Chondrocyte (in vitro differentiated cells): Measurements from ENCODE around the gene CRYBA4. TPM values are rescaled to one million over a fixed set of nuclear protein-coding genes. Genes with fewer than 3 reads are reported as not detected.
A peak's percentile ranks its signal among the peaks of the same experiment; 100 is the strongest.

Experiments
- DNase-seq: peaks from one replicate; pipeline ENCODE4 v3.0.0; 2021; ENCODE audit warnings: mixed read lengths, low spot score
- H3K27ac Mint-ChIP-seq: one replicate; pipeline ENCODE4 v1.8.0; 2021; ENCODE audit warnings: mild to moderate bottlenecking, moderate library complexity, mixed read lengths; ENCODE audit not compliant: unreplicated experiment
- H3K27me3 Mint-ChIP-seq: 2 replicates; pipeline ENCODE4 v1.8.0; 2021; ENCODE audit warnings: low read depth, mixed read lengths
- H3K36me3 Mint-ChIP-seq: 2 replicates; pipeline ENCODE4 v1.8.0; 2021; ENCODE audit warnings: low read depth, mixed read lengths
- H3K4me1 Mint-ChIP-seq: 2 replicates; pipeline ENCODE4 v1.8.0; 2021; ENCODE audit warnings: low read depth, mild to moderate bottlenecking, mixed read lengths
- H3K4me3 Mint-ChIP-seq: one replicate; pipeline ENCODE4 v1.8.0; 2021; ENCODE audit warnings: mild to moderate bottlenecking, moderate library complexity, mixed read lengths; ENCODE audit not compliant: unreplicated experiment
- H3K9me3 Mint-ChIP-seq: 2 replicates; pipeline ENCODE4 v1.8.0; 2021; ENCODE audit warnings: low read depth, mixed read lengths
- total RNA-seq: library from RNA; stranded (reverse); gene quantifications from 3 replicates; pipeline ENCODE4 v1.2.1, GENCODE V29; 2021
- TF ChIP-seq, protein P1 (sequence below): fragments of 200-600 bp; sonication (generic); IDR thresholded peaks from 2 replicates; pipeline ENCODE4 v1.5.0; 2021; ENCODE audit warnings: antibody characterized with exemption, mild to moderate bottlenecking, moderate library complexity

CRYBA4 gene
- total RNA-seq, 1 donor from 2014 or later: not detected

DNA sequence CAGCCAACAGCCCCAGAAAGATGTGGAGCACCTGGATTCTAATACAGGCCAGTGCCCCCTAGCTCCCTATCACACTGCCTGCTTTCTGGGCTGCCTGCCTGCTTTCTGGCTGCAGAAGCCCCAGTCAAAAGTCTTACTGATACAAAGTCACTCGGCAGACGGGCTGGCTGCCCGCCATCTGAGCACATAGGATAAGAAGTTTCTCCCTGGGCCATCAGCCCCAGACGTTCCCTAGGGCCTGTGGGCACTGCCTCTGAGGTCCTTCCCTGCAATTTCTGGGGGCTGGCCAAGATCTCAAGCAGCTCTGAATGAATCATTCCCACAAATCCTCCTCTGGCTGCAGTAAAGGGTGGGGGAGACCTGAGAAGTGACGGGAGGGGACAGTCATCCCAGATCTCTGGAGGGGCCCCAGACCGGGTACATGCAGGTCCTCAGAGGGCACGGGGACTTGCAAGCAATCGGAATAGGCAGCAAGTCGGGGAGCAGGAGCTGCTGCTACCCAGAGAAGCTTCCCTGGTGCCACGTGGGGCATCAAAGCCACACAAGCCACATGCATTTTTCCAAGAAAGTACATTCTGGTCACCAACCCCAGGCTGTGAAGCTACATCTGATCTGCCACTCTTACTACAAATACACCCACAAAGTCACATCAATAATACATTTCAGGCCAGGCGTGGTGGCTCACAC is 36.5 kb upstream of the CRYBA4 start:
- peak overlapping the region; percentile 29 for H3K4me3 Mint-ChIP-seq
- no peaks in the 10 kb centered on the region for H3K27me3 Mint-ChIP-seq
- peaks cover 80% of the 10 kb centered on the region for H3K4me1 Mint-ChIP-seq
- peak overlapping the region; percentile 88 for H3K27ac Mint-ChIP-seq
- H3K36me3 Mint-ChIP-seq: peaks cover 4% of the 10 kb centered on the region
- H3K9me3 Mint-ChIP-seq: peaks cover 5% of the 10 kb centered on the region
- peak; percentile 93 for DNase-seq
- TF ChIP-seq, protein P1, sequence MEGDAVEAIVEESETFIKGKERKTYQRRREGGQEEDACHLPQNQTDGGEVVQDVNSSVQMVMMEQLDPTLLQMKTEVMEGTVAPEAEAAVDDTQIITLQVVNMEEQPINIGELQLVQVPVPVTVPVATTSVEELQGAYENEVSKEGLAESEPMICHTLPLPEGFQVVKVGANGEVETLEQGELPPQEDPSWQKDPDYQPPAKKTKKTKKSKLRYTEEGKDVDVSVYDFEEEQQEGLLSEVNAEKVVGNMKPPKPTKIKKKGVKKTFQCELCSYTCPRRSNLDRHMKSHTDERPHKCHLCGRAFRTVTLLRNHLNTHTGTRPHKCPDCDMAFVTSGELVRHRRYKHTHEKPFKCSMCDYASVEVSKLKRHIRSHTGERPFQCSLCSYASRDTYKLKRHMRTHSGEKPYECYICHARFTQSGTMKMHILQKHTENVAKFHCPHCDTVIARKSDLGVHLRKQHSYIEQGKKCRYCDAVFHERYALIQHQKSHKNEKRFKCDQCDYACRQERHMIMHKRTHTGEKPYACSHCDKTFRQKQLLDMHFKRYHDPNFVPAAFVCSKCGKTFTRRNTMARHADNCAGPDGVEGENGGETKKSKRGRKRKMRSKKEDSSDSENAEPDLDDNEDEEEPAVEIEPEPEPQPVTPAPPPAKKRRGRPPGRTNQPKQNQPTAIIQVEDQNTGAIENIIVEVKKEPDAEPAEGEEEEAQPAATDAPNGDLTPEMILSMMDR: peak; percentile 48

DNA sequence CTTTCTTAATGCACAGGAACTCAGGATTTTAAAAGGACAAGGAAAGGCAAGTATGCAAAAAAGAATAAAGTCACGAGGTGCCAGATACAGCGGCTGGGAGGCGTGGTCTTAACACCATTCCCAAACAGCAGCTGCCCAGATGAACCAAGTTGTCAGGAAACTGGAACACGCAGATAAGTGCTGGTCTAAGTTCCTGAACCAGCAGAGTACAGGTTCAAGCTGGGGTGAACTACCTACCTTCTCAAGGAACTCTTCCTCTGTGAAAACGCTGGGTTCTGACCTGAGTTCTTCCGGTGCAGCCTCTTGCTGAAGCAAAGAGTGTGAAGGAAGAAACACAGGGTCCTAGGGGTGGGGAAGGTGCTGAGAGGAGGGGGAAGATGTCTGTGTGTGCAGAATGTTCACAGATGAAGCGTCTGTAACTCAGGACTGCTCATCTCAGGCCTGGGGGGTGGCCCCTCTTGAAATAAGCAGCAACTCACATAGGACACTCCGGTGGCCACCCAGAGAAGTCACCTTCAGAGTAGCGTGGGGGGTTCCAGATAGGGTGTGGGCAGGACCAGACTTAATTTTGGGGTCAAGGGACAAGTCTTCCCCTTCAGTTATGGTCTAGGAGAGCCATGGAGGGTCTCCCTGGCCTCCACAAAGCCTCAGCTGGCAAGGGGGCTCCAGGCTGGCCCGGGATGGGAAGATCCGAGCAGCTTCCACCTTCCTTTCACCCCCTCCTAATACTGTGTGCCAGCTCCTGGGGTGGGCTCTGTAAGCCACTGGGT is 35.0 kb upstream of the CRYBA4 start:
- Mint-ChIP-seq H3K36me3 (peaks cover 4% of the 10 kb centered on the region), H3K4me3 (peak overlapping the region; percentile 28), H3K9me3 (peaks cover 5% of the 10 kb centered on the region), H3K4me1 (peaks cover 71% of the 10 kb centered on the region), H3K27ac (peak overlapping the region; percentile 74), H3K27me3 (no peaks in the 10 kb centered on the region)
- DNase-seq: peak; percentile 59
- TF ChIP-seq, protein P1: no peak

DNA sequence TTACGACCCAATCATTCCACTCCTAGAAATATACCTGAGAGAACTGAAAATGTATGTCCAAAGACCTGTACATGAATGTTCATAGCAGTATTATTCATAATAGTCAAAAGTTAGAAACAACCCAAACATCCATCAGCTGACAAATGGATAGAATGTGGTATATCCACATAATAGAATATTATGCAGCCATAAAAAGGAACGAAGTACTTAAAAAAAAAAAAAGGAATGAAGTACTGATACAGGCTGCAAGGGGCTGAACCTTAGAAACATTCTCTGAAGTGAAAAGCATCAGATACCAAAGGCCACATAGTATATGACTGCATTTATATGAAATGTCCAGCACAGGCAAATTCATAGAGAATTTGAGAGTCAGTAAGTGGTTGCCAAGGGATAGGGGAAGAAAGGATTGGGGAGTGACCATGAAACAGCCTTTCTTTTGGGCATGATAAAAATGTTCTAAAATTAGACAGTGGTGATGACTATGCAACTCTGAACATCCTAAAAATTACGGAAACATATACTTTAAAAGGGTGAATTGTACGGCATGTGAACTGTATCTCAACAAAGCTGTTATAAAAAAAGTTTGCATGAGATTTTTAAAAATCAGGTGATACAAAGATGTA is 33.7 kb upstream of the CRYBA4 start:
- Mint-ChIP-seq H3K27me3 (peaks cover 9% of the 10 kb centered on the region), H3K36me3 (no peaks in the 10 kb centered on the region), H3K27ac (peak overlapping the region; percentile 95), H3K4me3 (peak overlapping the region; percentile 90), H3K4me1 (peaks cover 63% of the 10 kb centered on the region), H3K9me3 (peaks cover 5% of the 10 kb centered on the region)
- no peak for DNase-seq
- TF ChIP-seq, protein P1: no peak

DNA sequence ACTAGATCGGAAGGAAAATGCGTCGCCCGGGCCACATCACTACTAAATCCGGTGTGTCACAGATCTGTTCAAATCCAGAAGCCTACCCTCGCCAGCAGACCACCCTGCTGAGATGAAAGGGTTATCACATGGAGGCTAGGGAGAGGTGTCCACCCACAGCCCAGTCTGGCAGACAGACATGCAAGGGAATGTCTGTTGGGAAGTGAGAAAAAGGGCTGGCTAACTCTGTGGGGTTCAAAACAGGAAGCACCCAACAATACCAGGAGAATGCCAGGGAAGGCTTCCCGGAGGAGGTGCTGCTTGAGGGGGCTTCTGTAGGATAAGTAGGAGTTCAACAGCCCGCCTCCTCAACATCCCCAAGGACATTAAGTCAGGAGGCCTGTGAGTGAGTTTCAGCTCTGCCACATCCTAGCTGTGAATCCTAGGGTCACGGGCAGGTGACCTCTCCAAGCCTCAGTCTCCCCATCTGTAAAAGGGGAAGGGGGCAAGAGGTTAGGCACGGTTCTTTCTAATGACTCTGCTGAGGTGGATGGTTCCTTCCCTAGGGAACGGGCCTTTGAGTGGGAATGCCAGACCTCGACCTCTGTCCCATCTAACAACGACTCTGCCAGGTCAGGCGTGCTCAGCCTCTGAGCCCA is 32.9 kb upstream of the CRYBA4 start:
- DNase-seq: peak; percentile 46
- peaks cover 5% of the 10 kb centered on the region for H3K9me3 Mint-ChIP-seq
- H3K27me3 Mint-ChIP-seq: peaks cover 9% of the 10 kb centered on the region
- peak overlapping the region; percentile 95 for H3K27ac Mint-ChIP-seq
- H3K4me1 Mint-ChIP-seq: peaks cover 58% of the 10 kb centered on the region
- TF ChIP-seq, protein P1: no peak
- peak overlapping the region; percentile 90 for H3K4me3 Mint-ChIP-seq
- H3K36me3 Mint-ChIP-seq: no peaks in the 10 kb centered on the region

DNA sequence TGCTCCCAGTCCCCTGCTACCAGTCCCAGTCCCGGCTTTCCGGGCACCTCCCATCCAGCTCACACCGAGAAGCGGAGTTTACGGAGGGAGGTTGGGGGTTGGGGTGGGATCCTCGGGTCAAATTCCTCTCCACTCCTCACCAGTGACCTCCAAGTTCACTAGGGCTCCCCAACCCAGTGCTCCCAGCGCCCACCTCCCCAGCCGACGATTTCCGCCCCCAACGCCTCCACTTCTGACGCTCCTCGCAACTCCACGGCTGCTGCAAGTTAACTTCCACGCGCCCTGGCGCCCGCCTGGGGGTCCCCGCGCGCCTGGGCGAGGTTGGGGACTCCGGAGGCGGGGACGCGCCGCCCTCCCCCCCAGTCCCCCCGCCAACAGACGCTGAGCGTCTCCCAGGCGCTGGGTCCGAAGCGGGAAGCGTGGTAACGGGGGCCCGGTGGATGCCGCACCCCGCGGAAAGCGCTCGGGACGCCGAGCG is 32.4 kb upstream of the CRYBA4 start:
- Mint-ChIP-seq H3K9me3 (peaks cover 5% of the 10 kb centered on the region), H3K36me3 (no peaks in the 10 kb centered on the region), H3K4me1 (peaks cover 52% of the 10 kb centered on the region), H3K4me3 (peak overlapping the region; percentile 90), H3K27ac (peak overlapping the region; percentile 95), H3K27me3 (peaks cover 12% of the 10 kb centered on the region)
- peak; percentile 87 for DNase-seq
- TF ChIP-seq, protein P1: no peak
